HL-60 (cell line): ENCODE measurements around the gene TACR1.

ENCODE experiments used
- DNase-seq, 2 experiments: peaks; one replicate each; pipeline ENCODE4 v3.0.0-alpha.2; 2010 to 2020; ENCODE audit warnings: low read depth in 1 of 2, low spot score in 1 of 2
- H3K27ac ChIP-seq: fragments of 250-450 bp; sonication (Bioruptor Pico); replicated peaks from 2 replicates; pipeline ENCODE4 v1.5.1; 2020; ENCODE audit warnings: mild to moderate bottlenecking, moderate library complexity
- H3K27me3 ChIP-seq: fragments of 250-450 bp; sonication (Bioruptor Pico); 2 replicates; pipeline ENCODE4 v1.5.1; 2021; ENCODE audit warnings: mild to moderate bottlenecking, moderate library complexity; ENCODE audit not compliant: insufficient read depth, poor library complexity, severe bottlenecking
- H3K4me3 ChIP-seq: replicated peaks from 2 replicates; pipeline ENCODE4 v1.5.1; 2011; ENCODE audit warnings: mild to moderate bottlenecking, control low read depth, low read length; ENCODE audit not compliant: insufficient read depth
- GABPA ChIP-seq: IDR thresholded peaks from 2 replicates; pipeline ENCODE4 v1.6.1; 2012; ENCODE audit warnings: low read depth
- POLR2AphosphoS5 ChIP-seq: IDR thresholded peaks from 2 replicates; pipeline ENCODE4 v1.6.1; 2012; ENCODE audit warnings: low read depth
- REST ChIP-seq: IDR thresholded peaks from 2 replicates; pipeline ENCODE4 v1.6.1; 2012; ENCODE audit warnings: low read depth; ENCODE audit not compliant: insufficient replicate concordance
- SPI1 ChIP-seq: IDR thresholded peaks from 2 replicates; pipeline ENCODE4 v1.6.1; 2012; ENCODE audit warnings: low read depth, mild to moderate bottlenecking, borderline replicate concordance
- TF ChIP-seq, protein P1 (sequence below): IDR thresholded peaks from one replicate; pipeline ENCODE4 v1.5.1; 2011; ENCODE audit warnings: low read length, control low read depth, inconsistent platforms; ENCODE audit not compliant: insufficient read depth

The TACR1 gene

GRCh38 chr2:75055820-75056675 is 143.3 kb downstream of the TACR1 start:
- no peak overlapping the region for H3K27ac ChIP-seq
- TF ChIP-seq GABPA = no peak
- no peak for DNase-seq

GRCh38 chr2:75055142-75055819 is 144.0 kb downstream of the TACR1 start:
- no peak overlapping the region for H3K4me3 ChIP-seq
- DNase-seq = no peak
- H3K27ac ChIP-seq = no peak overlapping the region
- no peaks in the 10 kb centered on the region for H3K27me3 ChIP-seq
- TF ChIP-seq SPI1 = no peak

More at GRCh38 chr2:75055820-75056675, 143.3 kb downstream of the TACR1 start:
- Histone ChIP-seq H3K27me3 (no peaks in the 10 kb centered on the region), H3K4me3 (no peak overlapping the region)

- H3K27ac ChIP-seq = no peak overlapping the region
- no peak for TF ChIP-seq REST
- TF ChIP-seq SPI1 = no peak
- TF ChIP-seq, protein P1, sequence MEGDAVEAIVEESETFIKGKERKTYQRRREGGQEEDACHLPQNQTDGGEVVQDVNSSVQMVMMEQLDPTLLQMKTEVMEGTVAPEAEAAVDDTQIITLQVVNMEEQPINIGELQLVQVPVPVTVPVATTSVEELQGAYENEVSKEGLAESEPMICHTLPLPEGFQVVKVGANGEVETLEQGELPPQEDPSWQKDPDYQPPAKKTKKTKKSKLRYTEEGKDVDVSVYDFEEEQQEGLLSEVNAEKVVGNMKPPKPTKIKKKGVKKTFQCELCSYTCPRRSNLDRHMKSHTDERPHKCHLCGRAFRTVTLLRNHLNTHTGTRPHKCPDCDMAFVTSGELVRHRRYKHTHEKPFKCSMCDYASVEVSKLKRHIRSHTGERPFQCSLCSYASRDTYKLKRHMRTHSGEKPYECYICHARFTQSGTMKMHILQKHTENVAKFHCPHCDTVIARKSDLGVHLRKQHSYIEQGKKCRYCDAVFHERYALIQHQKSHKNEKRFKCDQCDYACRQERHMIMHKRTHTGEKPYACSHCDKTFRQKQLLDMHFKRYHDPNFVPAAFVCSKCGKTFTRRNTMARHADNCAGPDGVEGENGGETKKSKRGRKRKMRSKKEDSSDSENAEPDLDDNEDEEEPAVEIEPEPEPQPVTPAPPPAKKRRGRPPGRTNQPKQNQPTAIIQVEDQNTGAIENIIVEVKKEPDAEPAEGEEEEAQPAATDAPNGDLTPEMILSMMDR = no peak
- TF ChIP-seq POLR2AphosphoS5 = no peak
- DNase-seq = no peak
- H3K27me3 ChIP-seq = no peaks in the 10 kb centered on the region
- no peak overlapping the region for H3K4me3 ChIP-seq
These were observed 145.0 kb downstream of the TACR1 start for GRCh38 chr2:75054296-75054695.

- DNase-seq = peak in 1 of 2 experiments; percentile 18
- H3K27me3 ChIP-seq = no peaks in the 10 kb centered on the region
- TF ChIP-seq SPI1 (no peak), GABPA (no peak), POLR2AphosphoS5 (no peak)
- TF ChIP-seq, protein P1 = peak; percentile 53
- H3K4me3 ChIP-seq = no peak overlapping the region
- no peak overlapping the region for H3K27ac ChIP-seq
These were observed 145.7 kb downstream of the TACR1 start for GRCh38 chr2:75053484-75054112.

DNA sequence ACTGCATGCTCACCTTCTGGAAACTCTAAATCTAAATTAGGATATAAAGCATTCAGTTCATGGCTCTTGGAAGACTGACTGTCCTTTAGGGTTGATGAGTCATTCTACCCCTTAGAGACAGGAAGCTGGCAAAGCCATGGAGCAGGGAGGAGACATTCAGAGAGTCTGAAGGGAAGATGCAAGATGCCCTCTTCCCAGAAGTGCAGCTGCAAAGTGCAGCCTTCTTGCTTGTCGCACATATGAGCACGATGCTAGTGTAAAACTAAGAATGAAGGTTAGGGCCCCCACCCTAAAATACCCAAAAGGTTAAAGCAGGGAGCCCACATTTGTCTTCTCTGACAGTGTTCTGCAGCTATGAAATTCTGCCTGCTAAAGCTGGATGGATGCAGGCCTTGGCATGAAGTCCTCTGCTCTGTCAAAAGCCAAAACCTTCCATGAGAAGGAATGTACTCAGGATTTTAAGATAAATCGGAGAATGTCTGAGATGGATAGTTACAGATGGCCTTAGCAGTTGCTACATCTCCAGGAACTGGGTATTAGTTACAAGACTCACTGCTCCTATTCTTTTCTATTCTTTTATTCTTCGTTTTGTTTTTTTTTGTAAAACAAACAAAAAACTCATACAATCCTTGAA is 151.2 kb downstream of the TACR1 start:
- Histone ChIP-seq H3K4me3 (no peak overlapping the region), H3K27ac (no peak overlapping the region), H3K27me3 (no peaks in the 10 kb centered on the region)
- DNase-seq = no peak
- no peak for TF ChIP-seq POLR2AphosphoS5
- TF ChIP-seq, protein P1 = no peak
- TF ChIP-seq REST = no peak
- TF ChIP-seq GABPA = no peak
- TF ChIP-seq SPI1 = no peak
